D721Med (cell line): Measurements from ENCODE around the gene LYPD6B.

Source experiments
- DNase-seq: peaks from one replicate; pipeline ENCODE4 v3.0.0; 2011; ENCODE audit warnings: low spot score; ENCODE audit not compliant: insufficient read length
- FAIRE-seq: peaks from 2 replicates; lab custom pipeline; 2011; peaks lifted over from hg19 to GRCh38; lab: Jason Lieb, UNC
- CTCF ChIP-seq: IDR thresholded peaks from 2 replicates; pipeline ENCODE4 v1.5.1; 2012; ENCODE audit warnings: mild to moderate bottlenecking, control low read depth; ENCODE audit not compliant: insufficient read depth; ENCODE audit errors: missing control alignments

LYPD6B gene

GRCh38 chr2:149104221-149104620 is 65.7 kb downstream of the LYPD6B start:
- FAIRE-seq (no peak), DNase-seq (no peak)
- TF ChIP-seq CTCF = no peak

- DNase-seq (no peak), FAIRE-seq (no peak)
- TF ChIP-seq CTCF = no peak
These were observed 73.6 kb downstream of the LYPD6B start for GRCh38 chr2:149112068-149112467.

GRCh38 chr2:149112713-149113112 is 74.2 kb downstream of the LYPD6B start:
- no peak for DNase-seq
- FAIRE-seq = no peak
- TF ChIP-seq CTCF = no peak

GRCh38 chr2:149115781-149116180 is 77.3 kb downstream of the LYPD6B start:
- no peak for DNase-seq
- no peak for TF ChIP-seq CTCF
- FAIRE-seq = no peak

GRCh38 chr2:149119368-149119767 is 80.9 kb downstream of the LYPD6B start:
- TF ChIP-seq CTCF = no peak
- FAIRE-seq = no peak

GRCh38 chr2:149122516-149122915 is 84.0 kb downstream of the LYPD6B start:
- FAIRE-seq (no peak), DNase-seq (no peak)
- no peak for TF ChIP-seq CTCF

More at GRCh38 chr2:149119368-149119767, 80.9 kb downstream of the LYPD6B start:
- DNase-seq = no peak

GRCh38 chr2:149125031-149125725 is 86.7 kb downstream of the LYPD6B start:
- no peak for FAIRE-seq
- no peak for TF ChIP-seq CTCF
- DNase-seq = no peak
